HS-27A (cell line): ENCODE data around the gene MYO3B.
"Not testable (repeated sequence)": the region's sequence is repeated elsewhere in the genome, so short reads cannot be mapped to it uniquely, and the experiment has no call there.

ENCODE experiments used
- DNase-seq: peaks from one replicate; pipeline ENCODE4 v3.0.0-alpha.2; 2012; ENCODE audit warnings: low read depth, missing footprints

MYO3B gene

DNA sequence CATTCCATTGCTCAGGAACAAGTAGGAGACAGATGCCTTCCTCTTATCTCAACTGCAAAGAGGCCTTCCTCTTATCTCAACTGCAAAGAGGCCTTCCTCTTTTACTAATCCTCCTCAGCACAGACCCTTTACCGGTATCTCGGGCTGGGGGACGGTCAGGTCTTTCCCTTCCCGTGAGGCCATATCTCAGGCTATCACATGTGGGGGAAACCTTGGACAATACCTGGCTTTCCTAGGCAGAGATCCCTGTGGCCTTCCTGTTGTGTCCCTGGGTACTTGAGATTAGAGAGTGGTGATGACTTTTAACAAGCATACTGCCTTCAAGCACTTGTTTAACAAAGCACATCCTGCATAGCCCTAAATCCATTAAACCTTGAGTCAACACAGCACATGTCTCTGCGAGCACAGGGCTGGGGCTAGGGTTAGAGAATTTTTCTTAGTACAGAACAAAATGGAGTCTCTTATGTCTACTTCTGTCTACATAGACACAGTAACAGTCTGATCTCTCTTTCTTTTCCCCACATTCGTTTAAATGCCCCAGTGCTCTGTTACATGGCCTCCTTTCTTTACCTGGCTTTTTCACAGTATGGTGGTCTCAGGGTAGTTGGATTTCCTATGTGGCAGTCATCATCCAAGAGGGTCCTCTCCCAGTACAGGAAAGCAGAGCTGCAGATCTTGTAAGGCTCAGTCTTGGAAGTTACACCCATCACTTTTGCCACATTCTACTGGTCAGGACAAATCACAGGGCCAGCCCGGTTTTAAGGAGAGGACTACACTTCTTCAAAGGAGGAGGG lies 86.0 kb downstream of the MYO3B start:
- not testable (repeated sequence) for DNase-seq

DNA sequence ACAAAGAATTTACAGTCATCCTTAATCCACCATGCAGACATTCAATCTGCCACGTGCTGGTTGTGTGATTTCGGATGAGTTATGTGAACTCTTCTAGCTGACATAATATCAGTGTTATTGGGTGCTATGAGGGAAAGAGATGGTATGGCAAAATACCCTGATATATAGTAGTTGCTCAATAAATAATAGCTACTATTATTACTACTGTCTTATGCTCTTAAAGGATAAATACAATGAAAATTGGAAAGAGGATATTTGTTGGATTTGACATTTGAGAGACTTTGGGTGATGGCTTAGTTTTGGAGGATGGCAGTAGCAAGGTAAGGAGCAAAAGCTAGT lies 86.5 kb downstream of the MYO3B start:
- DNase-seq = no peak

DNA sequence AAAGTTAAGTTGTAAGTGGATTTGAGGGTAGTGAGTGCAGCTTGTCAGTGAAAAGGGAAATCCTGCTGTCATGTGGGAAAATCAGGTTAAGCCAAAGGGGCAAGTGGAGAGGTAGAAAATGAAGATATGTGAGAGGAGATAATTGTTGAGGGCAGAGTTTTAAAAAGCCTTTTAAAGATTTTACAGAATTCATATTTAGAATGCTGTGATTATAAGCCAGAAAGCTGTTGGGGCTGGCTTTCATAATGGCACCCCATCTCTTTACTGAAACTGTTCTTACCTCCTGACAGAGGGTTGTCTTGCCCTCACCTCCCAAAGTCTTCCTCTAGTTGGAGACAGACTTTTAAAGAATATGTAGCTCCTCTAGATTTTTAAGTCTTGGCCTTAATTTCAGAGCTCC lies 86.9 kb downstream of the MYO3B start:
- DNase-seq = no peak

DNA sequence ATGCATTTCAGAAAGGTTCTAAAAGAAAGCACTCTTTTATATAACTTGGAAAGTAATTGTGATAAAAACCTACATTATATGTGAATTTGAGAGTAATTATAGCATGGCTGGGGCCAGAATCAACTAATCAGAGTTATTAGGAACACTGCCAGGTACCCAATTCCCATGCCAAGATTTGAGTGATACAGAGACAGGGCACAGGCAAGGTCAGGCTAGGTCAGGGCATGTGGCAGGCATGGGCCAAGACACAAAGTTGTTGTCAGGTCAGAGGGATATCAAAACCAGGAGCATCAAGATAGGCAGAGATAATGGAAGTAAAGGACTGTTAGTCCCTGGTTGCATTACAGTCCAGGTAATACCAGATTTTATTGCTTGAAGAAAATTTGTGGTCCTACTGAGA lies 87.4 kb downstream of the MYO3B start:
- DNase-seq = no peak

DNA sequence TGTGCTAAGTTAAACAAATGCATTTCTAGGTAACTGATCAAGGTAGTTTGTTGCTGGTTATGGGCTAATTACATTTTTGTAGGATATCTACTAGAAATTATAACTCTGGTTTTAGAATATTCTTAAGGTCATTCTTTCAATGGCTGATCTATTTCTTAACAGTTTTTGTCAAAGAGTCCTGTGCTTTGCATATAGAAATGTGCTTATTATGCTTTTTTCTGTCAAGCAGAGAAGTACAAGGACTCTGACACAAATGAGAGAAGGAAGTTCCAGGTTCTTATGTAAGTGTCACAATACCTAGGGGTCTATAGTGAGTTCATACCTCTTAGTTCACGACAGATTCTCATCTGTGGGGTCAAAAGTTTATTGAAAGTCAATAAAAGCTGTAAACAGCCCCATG lies 88.4 kb downstream of the MYO3B start:
- DNase-seq = no peak

DNA sequence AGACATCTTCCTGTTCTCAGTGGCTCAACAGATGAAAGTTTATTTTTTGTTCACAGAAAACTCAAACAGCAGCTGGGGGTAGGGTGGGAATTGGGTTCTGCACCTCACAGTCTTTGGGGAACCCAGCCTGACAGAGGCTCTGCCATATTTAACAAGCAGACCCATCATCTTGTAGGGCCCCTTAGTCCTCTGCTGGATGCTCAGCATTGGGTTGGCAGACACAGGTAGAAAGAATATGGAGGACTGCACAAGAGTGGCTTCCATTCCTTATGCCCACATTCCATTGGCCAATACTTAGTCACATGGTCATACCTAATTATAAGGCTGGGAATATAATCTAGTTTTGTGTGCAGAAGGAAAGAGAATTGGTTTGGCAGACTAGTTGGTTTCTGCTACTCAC lies 89.1 kb downstream of the MYO3B start:
- no peak for DNase-seq

DNA sequence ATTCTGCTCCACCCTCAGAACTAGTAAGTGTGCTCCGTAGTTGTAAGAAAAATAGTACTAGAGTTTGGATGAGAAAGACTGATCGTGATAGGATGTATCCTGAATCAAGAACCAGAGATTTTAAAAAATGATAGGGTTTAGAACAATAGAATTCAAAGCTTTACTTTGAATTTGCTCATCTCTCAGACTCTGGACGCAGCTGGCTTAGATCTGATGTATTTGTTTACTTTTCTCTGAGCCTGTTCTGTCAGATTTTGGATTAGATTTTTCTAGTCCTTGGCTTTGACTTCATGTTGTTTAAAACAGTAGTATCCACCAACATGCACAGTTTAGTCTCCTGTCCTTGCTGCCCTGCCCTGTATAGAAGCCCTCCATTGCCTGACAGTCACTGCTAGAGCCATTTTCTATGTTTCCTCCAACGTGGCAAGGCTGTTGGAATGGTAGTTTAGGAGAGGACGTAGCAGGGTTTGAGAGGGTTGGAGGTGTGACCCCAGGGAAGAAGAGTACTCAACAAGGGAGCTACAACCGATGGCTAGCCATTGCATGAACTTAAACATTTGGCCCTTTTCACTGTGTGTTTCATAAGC lies 92.4 kb downstream of the MYO3B start:
- DNase-seq = no peak

DNA sequence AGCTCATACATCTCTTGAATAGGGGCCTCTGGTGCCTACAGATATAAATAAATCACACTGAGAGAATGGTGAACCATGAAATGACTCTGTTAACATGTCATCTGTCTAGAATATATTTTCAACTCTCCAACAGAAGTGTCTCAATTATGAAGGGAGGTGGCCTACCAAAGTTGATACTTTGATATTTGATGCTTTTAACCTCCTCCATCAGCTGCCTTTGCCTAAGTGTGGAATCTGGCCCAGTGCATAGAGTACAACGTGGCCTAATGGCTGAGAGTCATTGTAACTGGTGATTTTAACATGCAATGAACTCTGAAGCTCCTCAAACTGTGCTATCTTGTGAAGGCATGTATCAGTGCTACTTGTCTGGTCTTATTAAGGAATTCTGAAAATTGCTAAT lies 93.4 kb downstream of the MYO3B start:
- DNase-seq = no peak

DNA sequence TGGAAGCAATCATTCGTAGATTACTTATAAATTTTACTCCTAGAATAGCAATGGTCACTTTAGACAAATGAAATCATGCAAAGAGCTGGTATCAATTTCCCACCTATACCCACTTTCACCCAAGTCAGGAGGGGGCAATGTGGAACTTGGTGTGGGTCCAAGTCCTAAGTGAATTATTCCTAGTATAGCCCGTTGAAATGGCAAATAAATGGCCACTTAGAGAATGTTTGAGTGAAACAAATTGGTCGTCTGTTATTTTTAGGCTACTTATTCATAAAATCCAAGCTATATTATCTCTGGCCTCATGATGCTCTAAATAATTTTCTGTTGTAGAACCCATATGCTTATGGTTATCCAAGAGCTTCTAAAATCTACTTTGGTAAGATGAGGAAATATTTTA lies 98.1 kb downstream of the MYO3B start:
- DNase-seq = no peak

DNA sequence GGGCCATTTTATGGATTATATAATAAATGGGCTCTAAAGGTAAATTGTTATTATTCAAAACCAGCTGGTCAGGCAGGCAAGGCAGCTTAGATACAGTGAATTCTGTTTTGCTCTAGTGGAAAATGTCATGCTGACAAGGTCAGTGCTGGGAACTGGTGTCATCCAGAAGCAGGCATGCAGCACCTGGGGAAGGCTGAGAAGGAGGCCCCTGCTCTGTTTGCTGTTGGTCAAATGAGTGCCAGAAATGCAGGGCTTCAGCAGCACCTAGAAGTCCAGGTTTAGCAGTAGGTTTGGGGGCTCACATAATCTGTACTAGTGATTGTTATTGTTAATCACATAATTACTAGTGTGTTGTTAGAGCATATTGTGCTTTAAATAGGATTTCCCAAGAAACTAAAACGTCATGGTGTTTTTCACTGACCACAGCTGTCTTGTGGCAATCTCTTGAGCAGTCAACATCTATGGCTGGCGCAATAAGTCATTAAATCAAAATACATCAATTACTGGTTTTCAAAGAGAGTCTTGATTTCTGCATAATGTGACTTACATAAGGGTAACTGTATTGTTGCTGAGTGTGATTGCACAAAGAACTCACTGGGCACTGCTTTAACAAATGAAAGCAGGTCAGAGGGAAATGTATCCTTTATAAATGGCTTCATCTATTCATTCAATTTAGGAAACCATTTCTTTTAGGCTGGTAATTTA lies 99.1 kb downstream of the MYO3B start:
- DNase-seq = no peak

DNA sequence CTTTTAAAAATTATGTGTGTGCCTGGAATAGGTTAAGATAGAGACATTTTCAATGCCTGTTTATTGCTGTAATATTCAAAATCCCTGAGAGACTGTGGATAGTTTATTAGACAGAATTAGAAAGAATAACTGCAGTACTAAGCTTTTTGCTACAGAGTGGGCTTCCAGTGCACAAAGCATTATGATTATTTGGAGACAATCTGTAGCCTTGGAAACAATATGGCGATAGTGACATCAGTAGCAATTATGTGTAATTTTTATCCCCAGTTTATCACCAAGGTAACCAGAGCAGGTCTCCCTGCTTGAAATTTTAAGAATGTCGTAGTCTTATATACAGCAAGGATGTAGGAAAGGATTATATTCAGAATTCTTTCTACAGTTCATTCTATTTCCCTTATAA lies 100.0 kb downstream of the MYO3B start:
- no peak for DNase-seq

DNA sequence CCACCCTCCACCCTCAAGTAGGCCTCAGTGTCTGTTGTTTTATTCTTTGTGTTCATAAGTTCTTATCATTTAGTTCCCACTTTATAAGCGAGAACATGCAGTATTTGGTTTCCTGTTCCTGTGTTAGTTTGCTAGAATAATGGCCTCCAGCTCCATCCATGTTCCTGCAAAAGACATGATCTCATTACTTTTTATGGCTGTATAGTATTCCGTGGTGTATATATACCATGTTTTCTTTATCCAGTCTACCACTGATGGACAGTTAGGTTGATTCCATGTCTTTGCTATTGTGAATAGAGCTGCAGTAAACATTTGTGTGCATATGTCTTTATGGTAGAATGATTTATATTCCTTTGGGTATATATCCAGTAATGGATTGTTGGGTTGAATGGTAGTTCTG lies 101.7 kb downstream of the MYO3B start:
- DNase-seq = not testable (repeated sequence)

DNA sequence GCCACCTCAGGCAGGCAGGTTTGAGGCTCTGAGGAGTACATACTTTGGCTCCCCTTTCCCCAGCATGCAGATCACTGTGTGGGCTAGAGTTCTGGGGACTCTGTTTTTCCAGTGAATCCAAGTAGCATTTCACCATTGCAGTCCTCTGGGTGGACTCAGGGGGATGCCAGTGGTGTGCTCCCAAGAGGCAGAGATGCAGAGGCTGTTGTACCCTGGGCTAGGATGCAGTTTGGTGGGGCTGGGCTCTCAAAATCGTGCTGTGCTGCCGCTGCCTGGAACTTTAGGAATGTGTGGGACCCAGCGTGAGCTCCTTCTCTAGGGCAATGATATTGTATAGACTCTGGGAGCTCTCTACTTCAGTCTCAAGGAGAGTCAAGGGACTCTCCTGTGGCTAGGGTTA lies 104.9 kb downstream of the MYO3B start:
- no peak for DNase-seq

DNA sequence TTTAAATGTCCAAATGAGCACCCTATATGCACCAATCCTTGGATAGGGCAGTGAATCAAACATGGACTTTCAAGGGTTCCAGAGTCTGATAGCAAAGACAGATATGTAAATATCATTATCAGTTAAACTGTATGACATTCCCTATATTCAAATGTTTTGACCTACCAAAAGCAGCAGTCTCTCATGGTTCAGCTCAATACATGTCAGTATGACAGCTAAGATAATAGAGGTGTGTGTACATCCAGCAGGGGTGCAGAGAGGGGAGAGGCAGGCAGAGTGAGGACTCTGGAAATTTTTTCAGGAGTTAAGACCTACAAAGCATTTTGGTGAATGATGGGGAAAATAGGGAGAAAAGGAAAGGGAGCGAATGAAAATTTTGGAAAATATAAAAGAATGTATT lies 106.3 kb downstream of the MYO3B start:
- no peak for DNase-seq

DNA sequence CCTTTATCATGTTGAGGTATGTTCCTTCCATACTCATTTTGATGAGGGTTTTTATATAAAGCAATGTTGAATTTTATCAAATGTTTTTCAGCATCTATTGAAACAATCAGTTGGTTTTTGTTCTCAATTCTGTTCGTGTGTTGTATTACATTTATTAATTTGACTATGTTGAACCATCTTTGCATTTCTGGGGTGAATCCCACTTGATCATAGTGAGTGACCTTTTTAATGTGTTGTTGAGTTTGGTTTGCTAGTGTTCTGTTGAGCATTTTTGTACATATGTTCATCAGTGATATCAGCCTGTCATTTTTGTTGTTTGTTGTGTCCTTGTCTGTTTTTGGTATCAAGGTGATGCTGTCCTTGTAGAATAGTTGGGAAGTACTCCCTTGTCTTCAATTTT lies 110.9 kb downstream of the MYO3B start:
- DNase-seq = no peak

DNA sequence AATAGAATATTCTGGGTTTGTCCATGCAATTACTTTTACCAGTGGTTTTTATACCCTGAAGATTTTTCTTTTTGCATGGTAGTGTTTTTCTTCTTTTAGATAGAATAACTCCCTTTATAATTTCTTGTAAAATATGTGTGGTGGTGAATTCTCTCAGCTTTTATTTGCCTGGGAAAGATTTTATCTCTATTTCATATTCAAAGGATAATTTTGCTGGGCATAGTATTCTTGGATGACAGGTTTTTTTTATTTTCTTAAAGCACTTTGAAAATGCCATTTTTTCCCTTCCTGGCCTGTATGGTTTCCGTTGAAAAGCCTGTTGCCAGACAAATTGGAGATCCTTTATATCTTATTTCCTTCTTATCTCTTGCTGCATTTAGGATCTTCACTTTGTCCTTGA lies 113.5 kb downstream of the MYO3B start:
- no peak for DNase-seq

DNA sequence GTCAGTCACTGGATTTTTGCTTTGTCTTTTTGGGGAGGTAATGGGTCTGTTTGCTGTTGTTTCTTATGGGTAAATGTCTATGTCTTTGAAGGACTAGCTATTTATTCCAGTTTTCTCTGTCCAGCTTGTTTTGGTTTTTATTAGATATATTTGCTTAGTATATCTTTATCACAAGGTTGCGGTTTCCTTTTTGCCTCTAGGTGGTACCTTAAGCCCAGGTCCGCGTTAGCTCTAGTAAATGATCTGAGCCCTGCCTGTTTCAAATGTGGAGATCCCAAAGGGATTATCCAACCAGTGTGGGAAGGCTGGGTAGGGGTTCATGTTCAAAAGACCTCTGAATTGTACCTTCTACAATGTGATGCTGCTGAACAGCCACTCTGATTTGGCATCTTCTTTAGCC lies 114.5 kb downstream of the MYO3B start:
- no peak for DNase-seq

DNA sequence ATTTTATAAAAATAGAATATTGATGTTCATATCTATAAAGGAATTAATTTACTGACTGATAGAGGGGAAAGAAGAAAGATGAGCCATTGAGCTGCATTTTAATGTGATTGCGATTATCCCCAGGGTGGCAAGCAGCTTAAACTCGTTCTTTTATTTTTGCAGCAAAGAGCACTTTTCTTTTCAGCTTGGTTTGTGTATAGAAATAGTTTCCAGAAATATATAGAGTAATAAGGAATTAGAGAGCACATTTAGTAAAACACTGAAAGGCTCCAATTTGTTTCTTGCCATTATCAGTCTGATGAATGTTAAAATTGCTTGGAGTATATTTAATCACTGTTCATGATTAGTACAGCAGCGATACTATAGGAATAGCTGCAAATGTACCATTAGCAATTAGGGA lies 119.5 kb downstream of the MYO3B start:
- DNase-seq = no peak

DNA sequence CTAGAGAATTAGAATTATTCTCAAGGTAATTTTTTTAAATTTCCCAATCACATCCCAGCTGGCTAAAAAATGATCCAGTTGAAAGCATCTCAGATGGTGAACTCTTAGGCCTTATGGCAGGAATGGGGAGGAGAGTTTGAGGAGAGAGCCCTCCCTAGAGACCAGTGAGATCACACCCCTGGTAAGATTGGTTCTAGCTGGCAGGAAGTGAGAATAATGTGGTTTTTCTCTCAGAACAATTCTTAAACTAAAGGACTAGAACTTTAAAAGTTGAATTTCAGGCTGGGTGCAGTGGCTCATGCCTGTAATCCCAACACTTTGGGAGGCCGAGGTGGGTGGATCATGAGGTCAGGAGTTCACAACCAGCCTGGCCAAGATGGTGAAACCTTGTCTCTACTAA lies 120.2 kb downstream of the MYO3B start:
- DNase-seq = no peak

DNA sequence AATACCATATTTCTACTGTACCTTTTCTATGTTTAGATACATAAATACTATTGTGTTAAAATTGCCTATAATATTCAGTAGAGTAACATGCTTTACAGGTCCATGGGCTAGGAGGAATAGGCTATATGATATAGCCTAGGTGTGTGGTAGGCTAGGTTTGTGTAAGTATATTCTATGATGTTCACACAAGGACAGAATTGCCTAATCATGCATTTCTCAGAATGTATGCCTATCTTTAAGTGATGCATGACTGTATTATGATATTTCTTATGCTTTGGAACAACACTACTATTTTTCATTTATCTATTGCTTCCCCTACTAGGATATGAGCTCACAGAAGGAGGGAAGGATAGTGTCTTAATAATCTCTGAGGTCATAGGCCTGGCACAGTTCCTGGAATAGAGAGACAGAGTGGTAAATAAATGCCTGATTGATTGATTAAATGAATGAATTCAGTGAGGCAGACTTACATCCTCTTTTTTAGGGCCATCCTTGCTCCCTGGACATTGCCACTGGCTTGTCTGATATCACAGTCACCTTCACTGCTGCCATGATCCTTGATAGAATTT lies 121.0 kb downstream of the MYO3B start:
- DNase-seq = no peak

DNA sequence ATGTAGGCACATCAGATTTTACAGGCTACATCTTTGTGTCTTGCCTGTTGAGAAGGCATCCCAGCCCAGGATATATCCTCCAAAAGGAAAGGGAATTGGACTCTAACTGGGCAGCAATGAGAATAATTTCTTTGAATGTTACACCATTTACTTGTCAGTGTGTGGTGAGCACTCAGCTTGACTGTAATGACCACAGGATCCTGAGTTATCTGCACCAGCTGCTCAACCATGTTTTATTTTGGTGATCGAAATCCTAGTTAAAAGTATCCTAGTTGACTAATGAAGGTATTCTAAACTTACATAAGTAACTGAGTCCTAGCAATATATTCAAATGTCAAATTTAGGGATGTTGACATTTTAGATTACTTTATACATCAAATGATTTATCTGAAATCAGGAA lies 123.0 kb downstream of the MYO3B start:
- no peak for DNase-seq

DNA sequence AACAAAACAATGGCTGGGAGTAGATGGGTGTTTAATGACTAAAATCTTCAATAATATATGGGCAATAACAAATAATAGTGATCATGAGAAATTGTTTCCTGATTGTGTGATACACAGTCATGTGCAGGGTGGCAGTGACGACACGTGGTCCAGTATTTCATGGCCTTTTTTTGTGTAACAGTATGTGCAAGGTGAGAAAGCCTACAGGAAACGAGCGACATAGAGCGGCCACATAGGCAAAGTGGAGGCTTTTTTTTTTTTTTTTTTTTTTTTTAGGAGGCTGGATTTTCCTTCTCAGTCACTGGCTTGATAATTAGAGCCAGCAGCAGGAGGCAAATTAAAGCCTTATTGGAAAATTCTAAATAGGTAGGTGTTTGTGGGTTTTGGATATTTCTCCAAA lies 123.7 kb downstream of the MYO3B start:
- no peak for DNase-seq

DNA sequence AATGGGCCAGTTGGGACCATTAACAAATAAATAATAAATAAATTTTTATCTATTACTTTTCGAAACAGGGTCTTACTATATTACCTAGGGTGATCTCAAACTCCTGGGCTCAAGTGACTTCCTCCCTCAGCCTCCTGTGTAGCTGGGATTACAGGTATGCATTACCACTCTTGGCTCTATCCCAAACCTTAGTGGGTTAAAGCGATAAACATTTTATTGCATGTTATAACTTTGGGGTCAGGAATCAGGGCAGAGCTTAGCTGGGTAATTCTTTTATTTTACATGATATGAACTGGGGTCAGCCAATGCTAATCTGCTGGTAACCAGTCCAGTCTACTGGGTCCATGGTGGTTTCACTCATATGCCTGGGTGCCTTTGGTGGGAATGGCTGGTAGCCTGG lies 127.8 kb downstream of the MYO3B start:
- DNase-seq = no peak
